HepG2 (cell line): Measurements from ENCODE around the gene EVL. TPM values are rescaled to one million over a fixed set of nuclear protein-coding genes. Genes with fewer than 3 reads are reported as not detected.

ENCODE experiments used
- ATAC-seq: fragments of 200-7000 bp; cut with Tn5 transposase; 3 replicates; pipeline ENCODE4 v1.9.1; 2020; ENCODE audit warnings: mild to moderate bottlenecking, moderate library complexity
- BruUV-seq: library from RNA; stranded (reverse); fragments of 400-500 nt; replicated peaks from 2 replicates; lab custom pipeline; 2021; lab: Mats Ljungman, UMichigan
- CTCF ChIA-PET: fragments of 300-600 bp; formaldehyde crosslinking; extraction: SDS; loops from one replicate; lab custom pipeline; 2021; ENCODE audit warnings: low total read pairs, inconsistent platforms, low intra/inter-chr PET ratio; lab: Yijun Ruan, JAX
- POLR2A ChIA-PET: fragments of 350-600 bp; sonication (Branson Sonifier 250); formaldehyde crosslinking; loops from one replicate; lab custom pipeline; 2020; ENCODE audit warnings: antibody characterized with exemption, inconsistent platforms; lab: Yijun Ruan, JAX
- DNase-seq: peaks from one replicate; pipeline ENCODE4 v3.0.0-alpha.2; 2015; ENCODE audit warnings: low spot score
- FAIRE-seq: peaks from 3 replicates; lab custom pipeline; 2011; peaks lifted over from hg19 to GRCh38; lab: Jason Lieb, UNC
- H2AFZ ChIP-seq: one replicate; pipeline ENCODE4 v1.6.1; 2011; ENCODE audit warnings: low read length, inconsistent platforms
- H3K27ac ChIP-seq: fragments of 300-600 bp; 3 replicates; pipeline ENCODE4 v1.8.0; 2011; ENCODE audit warnings: mixed run types, mild to moderate bottlenecking, mixed read lengths, low read length, inconsistent platforms; ENCODE audit not compliant: insufficient read depth; ENCODE audit errors: extremely low read length
- H3K27me3 ChIP-seq, 2 experiments: fragments of 200-600 bp in 1 of 2; 2 replicates in 1 of 2; 3 replicates in 1 of 2; pipeline versions ENCODE4 v1.6.0 to v1.8.0; 2011; ENCODE audit warnings: low read length in 2 of 2, mild to moderate bottlenecking in 2 of 2, moderate library complexity in 2 of 2, inconsistent platforms in 1 of 2; ENCODE audit not compliant: insufficient read depth in 2 of 2, control insufficient read depth in 1 of 2
- H3K36me3 ChIP-seq, 2 experiments: fragments of 200-600 bp in 1 of 2; replicated peaks in 1 of 2; 2 replicates in 1 of 2; 3 replicates in 1 of 2; pipeline versions ENCODE4 v1.5.1 to v1.8.0; 2011; ENCODE audit warnings: low read length in 2 of 2, inconsistent platforms in 1 of 2; ENCODE audit not compliant: insufficient read depth in 2 of 2, control insufficient read depth in 1 of 2
- H3K4me1 ChIP-seq: 2 replicates; pipeline ENCODE4 v1.5.1; 2012; ENCODE audit warnings: low read length, inconsistent platforms; ENCODE audit not compliant: insufficient read depth
- H3K4me2 ChIP-seq: 2 replicates; pipeline ENCODE4 v1.6.0; 2011; ENCODE audit warnings: low read depth, low read length, inconsistent platforms
- H3K4me3 ChIP-seq, 3 experiments: fragments of 200-600 bp in 1 of 3; sonication (generic), shearing (Covaris generic) in 1 of 3; replicated peaks in 1 of 3; 2 replicates each; pipeline ENCODE4 v1.5.1; 2011 to 2016; ENCODE audit warnings: low read length in 3 of 3, inconsistent platforms in 2 of 3, low read depth in 2 of 3, mild to moderate bottlenecking in 2 of 3, control low read depth in 1 of 3, mixed read lengths in 1 of 3; ENCODE audit not compliant: insufficient read depth in 1 of 3
- H3K79me2 ChIP-seq: one replicate; pipeline ENCODE4 v1.6.1; 2011; ENCODE audit warnings: low read length, inconsistent platforms; ENCODE audit not compliant: insufficient read depth
- H3K9ac ChIP-seq: 2 replicates; pipeline ENCODE4 v1.6.0; 2011; ENCODE audit warnings: mild to moderate bottlenecking, low read depth, low read length, inconsistent platforms; ENCODE audit not compliant: insufficient read depth
- H3K9me3 ChIP-seq: 2 replicates; pipeline ENCODE4 v1.5.1; 2012; ENCODE audit warnings: mild to moderate bottlenecking, low read length
- H4K20me1 ChIP-seq: 2 replicates; pipeline ENCODE4 v1.6.0; 2011; ENCODE audit warnings: inconsistent platforms, mild to moderate bottlenecking, low read length, moderate library complexity; ENCODE audit not compliant: insufficient read depth
- CREB3 ChIP-seq: sonication (generic); formaldehyde crosslinking; IDR thresholded peaks from 2 replicates; pipeline ENCODE4 v1.5.0; 2020; ENCODE audit warnings: missing genetic modification reagents
- NR2C2 ChIP-seq: sonication (generic); formaldehyde crosslinking; IDR thresholded peaks from 2 replicates; pipeline ENCODE4 v1.4.0; 2020; ENCODE audit warnings: missing genetic modification reagents, mild to moderate bottlenecking, moderate library complexity, borderline replicate concordance
- POLR2AphosphoS5 ChIP-seq: IDR thresholded peaks from 2 replicates; pipeline ENCODE4 v1.6.1; 2012; ENCODE audit warnings: low read depth, low read length
- ZBTB43 ChIP-seq: sonication (generic); formaldehyde crosslinking; conservative IDR thresholded peaks from 2 replicates; pipeline ENCODE4 v1.4.0; 2020; ENCODE audit warnings: missing genetic modification reagents
- ZNF296 ChIP-seq: sonication (generic); formaldehyde crosslinking; conservative IDR thresholded peaks from 2 replicates; pipeline ENCODE4 v1.5.0; 2020; ENCODE audit warnings: mild to moderate bottlenecking, missing genetic modification reagents
- ZNF329 ChIP-seq: sonication (generic); formaldehyde crosslinking; IDR thresholded peaks from 2 replicates; pipeline ENCODE4 v1.9.0; 2021; ENCODE audit warnings: low read depth, mild to moderate bottlenecking, missing genetic modification reagents
- ZNF672 ChIP-seq: sonication (generic); formaldehyde crosslinking; IDR thresholded peaks from 2 replicates; pipeline ENCODE4 v1.8.1; 2022; ENCODE audit warnings: missing genetic modification reagents
- WGBS: methylation state at CpG from one replicate; pipeline ENCODE4 v1.1.6; 2017; ENCODE audit warnings: low lambda C conversion rate; 5-methylcytosine and 5-hydroxymethylcytosine counted together
- in situ Hi-C: cut with HindIII; loops from 2 replicates; pipeline ENCODE4 v1.10.0; 2017; ENCODE audit warnings: low pct_unique_long_range_greater_than_20kb; ENCODE audit not compliant: extremely low pct_ligation_motif_present
- intact Hi-C: fragments of 100-400 bp; cut with micrococcal nuclease; formaldehyde crosslinking; loops from one replicate; pipeline ENCODE4 v1.10.0; 2022; ENCODE audit not compliant: unreplicated experiment
- polyA plus RNA-seq, 8 experiments: library from polyadenylated mRNA; depleted of rRNA in 3 of 8; stranded (reverse) in 7 of 8; unstranded in 1 of 8; fragments of >200 nt; fragmentation: Illumina TruSeq in 4 of 8; extraction: Trizol in 4 of 8; gene quantifications; 2 replicates each; pipeline versions ENCODE4 v1.2.1 to v1.2.3, GENCODE V29; 2011 to 2016; ENCODE audit warnings: low read depth in 4 of 8, missing spikeins in 1 of 8, mixed read lengths in 1 of 8; ENCODE audit not compliant: insufficient read depth in 1 of 8
- total RNA-seq, 5 experiments: library from RNA; depleted of rRNA; stranded (reverse); fragments of >200 nt; fragmentation: Illumina TruSeq; extraction: Trizol; gene quantifications; 2 replicates each; pipeline ENCODE4 v1.2.3, GENCODE V29; 2016; ENCODE audit warnings: low read depth in 1 of 5
- TF ChIP-seq, protein P1 (sequence below), 2 experiments: sonication (generic) in 1 of 2; formaldehyde crosslinking in 1 of 2; IDR thresholded peaks; 2 replicates each; pipeline versions ENCODE4 v1.5.1 to v1.6.1; 2011 to 2020; ENCODE audit warnings: borderline replicate concordance in 1 of 2, low read depth in 1 of 2, low read length in 1 of 2, mild to moderate bottlenecking in 1 of 2, missing genetic modification reagents in 1 of 2, moderate library complexity in 1 of 2
- TF ChIP-seq, protein P2 (sequence below): sonication (generic); formaldehyde crosslinking; IDR thresholded peaks from 2 replicates; pipeline ENCODE4 v1.4.0; 2020; ENCODE audit warnings: mild to moderate bottlenecking, low read depth, missing genetic modification reagents

The EVL gene
- total and polyA plus RNA-seq, 2 of the 13 experiments (the other 11 are each of a cell fraction or from before 2014, with no cell fraction given), result 15.1 to 31.2 TPM

GRCh38 chr14:100103250-100104005 is 38.2 kb downstream of the EVL start:
- intact Hi-C loops, result no loop called here
- no peak overlapping the region for H3K4me2 ChIP-seq
- no peaks in the 10 kb centered on the region for H3K79me2 ChIP-seq
- ATAC-seq, result no peak
- no peak overlapping the region for H2AFZ ChIP-seq
- DNase-seq, result no peak
- WGBS, result 96% methylated on average over 9 of the region's 10 CpGs
- H3K9me3 ChIP-seq, result no peaks in the 10 kb centered on the region
- no peak for FAIRE-seq
- H4K20me1 ChIP-seq, result no peaks in the 10 kb centered on the region
- no peak overlapping the region for H3K9ac ChIP-seq
- TF ChIP-seq ZNF296 (CRISPR knock-in tag) (no peak), NR2C2 (CRISPR knock-in tag) (no peak), CREB3 (CRISPR knock-in tag) (no peak), ZNF672 (CRISPR knock-in tag) (no peak), ZBTB43 (CRISPR knock-in tag) (no peak), ZNF329 (CRISPR knock-in tag) (no peak), POLR2AphosphoS5 (no peak)
- TF ChIP-seq, protein P1, sequence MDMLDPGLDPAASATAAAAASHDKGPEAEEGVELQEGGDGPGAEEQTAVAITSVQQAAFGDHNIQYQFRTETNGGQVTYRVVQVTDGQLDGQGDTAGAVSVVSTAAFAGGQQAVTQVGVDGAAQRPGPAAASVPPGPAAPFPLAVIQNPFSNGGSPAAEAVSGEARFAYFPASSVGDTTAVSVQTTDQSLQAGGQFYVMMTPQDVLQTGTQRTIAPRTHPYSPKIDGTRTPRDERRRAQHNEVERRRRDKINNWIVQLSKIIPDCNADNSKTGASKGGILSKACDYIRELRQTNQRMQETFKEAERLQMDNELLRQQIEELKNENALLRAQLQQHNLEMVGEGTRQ (IDR thresholded peaks at IDR 0.05; ENCODE audit: low read depth, low read length), result no peak
- TF ChIP-seq, protein P1 (CRISPR knock-in tag; IDR thresholded peaks at IDR 0.05; ENCODE audit: borderline replicate concordance), result no peak
- TF ChIP-seq, protein P2, sequence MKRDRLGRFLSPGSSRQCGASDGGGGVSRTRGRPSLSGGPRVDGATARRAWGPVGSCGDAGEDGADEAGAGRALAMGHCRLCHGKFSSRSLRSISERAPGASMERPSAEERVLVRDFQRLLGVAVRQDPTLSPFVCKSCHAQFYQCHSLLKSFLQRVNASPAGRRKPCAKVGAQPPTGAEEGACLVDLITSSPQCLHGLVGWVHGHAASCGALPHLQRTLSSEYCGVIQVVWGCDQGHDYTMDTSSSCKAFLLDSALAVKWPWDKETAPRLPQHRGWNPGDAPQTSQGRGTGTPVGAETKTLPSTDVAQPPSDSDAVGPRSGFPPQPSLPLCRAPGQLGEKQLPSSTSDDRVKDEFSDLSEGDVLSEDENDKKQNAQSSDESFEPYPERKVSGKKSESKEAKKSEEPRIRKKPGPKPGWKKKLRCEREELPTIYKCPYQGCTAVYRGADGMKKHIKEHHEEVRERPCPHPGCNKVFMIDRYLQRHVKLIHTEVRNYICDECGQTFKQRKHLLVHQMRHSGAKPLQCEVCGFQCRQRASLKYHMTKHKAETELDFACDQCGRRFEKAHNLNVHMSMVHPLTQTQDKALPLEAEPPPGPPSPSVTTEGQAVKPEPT (CRISPR knock-in tag), result no peak
- H3K36me3 ChIP-seq, result peaks cover 3 to 8% of the 10 kb centered on the region in 2 experiments; a peak in 3 of 5 replicates
- no TSS peak for BruUV-seq
- no peaks in the 10 kb centered on the region for H3K4me1 ChIP-seq
- in situ Hi-C loops, result loop anchor here (10.0 kb wide), 1 partner anchor 119 kb away; no protein-coding TSS in a partner anchor
- no peak overlapping the region for H3K4me3 ChIP-seq
- H3K27ac ChIP-seq, result no peak overlapping the region
- H3K27me3 ChIP-seq, result no peaks in the 10 kb centered on the region
- CTCF ChIA-PET, result no interaction called here
- POLR2A ChIA-PET, result no interaction called here
